Thyroid gland (tissue), 4 donors: ENCODE data around the gene TUBGCP2.

ENCODE experiments used
- CTCF ChIP-seq, 6 experiments: fragments of 200-600 bp in 3 of 6; fragments of 450-650 bp in 3 of 6; sonication (generic) in 3 of 6; IDR thresholded peaks; one replicate each; pipeline ENCODE4 v1.5.1; 2016 to 2019; ENCODE audit warnings: antibody characterized with exemption in 6 of 6, mild to moderate bottlenecking in 2 of 6, inconsistent platforms in 1 of 6, moderate library complexity in 1 of 6
- POLR2A ChIP-seq, 2 donors: fragments of 450-650 bp; IDR thresholded peaks; one replicate each; pipeline ENCODE4 v1.6.1; 2017; ENCODE audit warnings: antibody characterized with exemption in 2 of 2, mild to moderate bottlenecking in 2 of 2, moderate library complexity in 1 of 2

- no peak for TF ChIP-seq CTCF (IDR thresholded peaks at IDR 0.05)
- no peak for TF ChIP-seq POLR2A (IDR thresholded peaks at IDR 0.05)
Measured at GRCh38 chr10:133268532-133268931, 40.1 kb downstream of the TUBGCP2 start.
